CD4-positive, CD25-positive, alpha-beta regulatory T cell (primary cell): ENCODE results near the gene ORC2. TPM values are rescaled to one million over a fixed set of nuclear protein-coding genes. Genes with fewer than 3 reads are reported as not detected.

ENCODE experiments used
- ATAC-seq, 2 donors: fragments of 150-1000 bp; cut with Tn5 transposase; one replicate each; pipeline ENCODE4 v1.10.0; 2021; ENCODE audit warnings: low read depth in 2 of 2, moderate number of reproducible peaks in 2 of 2, moderate library complexity in 1 of 2
- DNase-seq, 3 donors: peaks; one replicate each; pipeline versions ENCODE4 v3.0.0 to v3.0.0-alpha.2; 2012 to 2022; ENCODE audit warnings: mixed read lengths in 1 of 3
- H3K27ac ChIP-seq: one replicate; pipeline ENCODE4 v1.7.0; 2013; ENCODE audit warnings: mild to moderate bottlenecking, low read length; ENCODE audit not compliant: insufficient read depth, poor library complexity, severe bottlenecking
- H3K27me3 ChIP-seq: one replicate; pipeline ENCODE4 v1.7.0; 2013; ENCODE audit warnings: low read length; ENCODE audit not compliant: control insufficient read depth, insufficient read depth
- H3K36me3 ChIP-seq: one replicate; pipeline ENCODE4 v1.7.0; 2013; ENCODE audit warnings: mild to moderate bottlenecking, low read length, moderate library complexity; ENCODE audit not compliant: control insufficient read depth, insufficient read depth
- H3K4me1 ChIP-seq: 2 replicates; pipeline ENCODE4 v1.7.0; 2013; ENCODE audit warnings: mild to moderate bottlenecking, low read length; ENCODE audit not compliant: insufficient read depth, control insufficient read depth, poor library complexity, severe bottlenecking
- H3K4me3 ChIP-seq: one replicate; pipeline ENCODE4 v1.7.0; 2013; ENCODE audit warnings: low read depth, mild to moderate bottlenecking, low read length, moderate library complexity
- H3K9me3 ChIP-seq, 2 experiments: 1 replicate in 1 of 2; 2 replicates in 1 of 2; pipeline ENCODE4 v1.7.0; 2013; ENCODE audit warnings: low read length in 2 of 2, mild to moderate bottlenecking in 1 of 2, moderate library complexity in 1 of 2; ENCODE audit not compliant: control insufficient read depth in 2 of 2
- H3K27ac Mint-ChIP-seq, 3 donors: one replicate each; pipeline ENCODE4 v1.8.0; 2020 to 2022; ENCODE audit warnings: mild to moderate bottlenecking in 3 of 3, mixed read lengths in 3 of 3, moderate library complexity in 2 of 3
- H3K27me3 Mint-ChIP-seq: one replicate; pipeline ENCODE4 v1.8.0; 2022; ENCODE audit warnings: mild to moderate bottlenecking, mixed read lengths
- H3K36me3 Mint-ChIP-seq: one replicate; pipeline ENCODE4 v1.8.0; 2020; ENCODE audit warnings: mixed read lengths
- H3K4me1 Mint-ChIP-seq, 4 donors: one replicate each; pipeline ENCODE4 v1.8.0; 2020 to 2022; ENCODE audit warnings: mixed read lengths in 4 of 4, mild to moderate bottlenecking in 1 of 4
- H3K4me3 Mint-ChIP-seq, 4 donors: one replicate each; pipeline ENCODE4 v1.8.0; 2020 to 2022; ENCODE audit warnings: mild to moderate bottlenecking in 4 of 4, mixed read lengths in 4 of 4, moderate library complexity in 3 of 4
- H3K9me3 Mint-ChIP-seq, 7 donors: one replicate each; pipeline ENCODE4 v1.8.0; 2020 to 2022; ENCODE audit warnings: mixed read lengths in 7 of 7, mild to moderate bottlenecking in 3 of 7, moderate library complexity in 2 of 7
- polyA plus RNA-seq, 4 donors: library from polyadenylated mRNA; unstranded; fragments of 300-500 nt; fragmentation: Illumina TruSeq; gene quantifications; one replicate each; pipeline ENCODE4 v1.2.3, GENCODE V29; 2021
- total RNA-seq: library from RNA; stranded (reverse); gene quantifications from one replicate; pipeline ENCODE4 v1.2.3, GENCODE V29; 2022

The ORC2 gene
- total and polyA plus RNA-seq, 5 donors from 2014 or later: 8.4 to 32.7 (median 14.0) TPM

- Histone ChIP-seq H3K36me3 (peaks cover 32% of the 10 kb centered on the region), H3K27ac (no peak overlapping the region), H3K4me3 (no peak overlapping the region), H3K4me1 (peaks cover 10% of the 10 kb centered on the region), H3K27me3 (no peaks in the 10 kb centered on the region), H3K9me3 (no peaks in the 10 kb centered on the region)
- Mint-ChIP-seq H3K9me3 (peaks cover 0 to 2% (median 0%) of the 10 kb centered on the region in 7 donors), H3K4me1 (peaks cover 6 to 14% (median 8%) of the 10 kb centered on the region in 4 donors), H3K27ac (no peak overlapping the region), H3K27me3 (no peaks in the 10 kb centered on the region), H3K36me3 (peaks cover 29% of the 10 kb centered on the region), H3K4me3 (peak overlapping the region in 1 of 4 donors; percentile 29)
- no peak for DNase-seq
- ATAC-seq: no peak
Observed at GRCh38 chr2:200871151-200871550, 92.3 kb downstream of the ORC2 start.

DNA sequence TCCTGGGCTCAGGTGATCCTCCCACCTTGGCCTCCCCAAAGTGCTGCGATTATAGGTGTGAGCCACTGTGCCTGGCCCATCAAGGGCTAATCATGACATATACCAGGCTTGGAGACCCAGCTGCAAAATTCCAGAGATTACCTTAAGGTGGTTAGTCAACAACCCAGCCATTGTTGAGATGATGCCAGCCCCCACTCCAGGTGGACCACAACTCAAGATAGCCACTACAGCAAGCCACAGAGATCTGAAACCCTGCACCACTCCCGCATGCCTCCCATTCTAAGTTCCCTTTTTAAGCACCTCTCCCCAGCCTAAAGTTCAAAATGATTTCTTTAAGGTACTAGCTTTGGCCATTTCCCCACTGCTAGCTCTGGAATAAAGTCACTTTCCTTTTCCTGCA, 94.4 kb downstream of the ORC2 start:
- Mint-ChIP-seq H3K9me3 (peaks cover 0 to 2% (median 0%) of the 10 kb centered on the region in 7 donors), H3K27me3 (peaks cover 6% of the 10 kb centered on the region), H3K4me1 (peaks cover 6 to 23% (median 13%) of the 10 kb centered on the region in 4 donors), H3K4me3 (peak overlapping the region in 3 of 4 donors; percentile 59 to 80 (median 68)), H3K27ac (peak overlapping the region in 2 of 3 donors; percentile 83 to 85), H3K36me3 (peaks cover 22% of the 10 kb centered on the region)
- Histone ChIP-seq H3K27ac (peak overlapping the region; percentile 33), H3K27me3 (no peaks in the 10 kb centered on the region), H3K4me1 (peaks cover 17% of the 10 kb centered on the region), H3K36me3 (peaks cover 21% of the 10 kb centered on the region), H3K4me3 (no peak overlapping the region), H3K9me3 (no peaks in the 10 kb centered on the region)
- ATAC-seq (no peak), DNase-seq (no peak)

DNA sequence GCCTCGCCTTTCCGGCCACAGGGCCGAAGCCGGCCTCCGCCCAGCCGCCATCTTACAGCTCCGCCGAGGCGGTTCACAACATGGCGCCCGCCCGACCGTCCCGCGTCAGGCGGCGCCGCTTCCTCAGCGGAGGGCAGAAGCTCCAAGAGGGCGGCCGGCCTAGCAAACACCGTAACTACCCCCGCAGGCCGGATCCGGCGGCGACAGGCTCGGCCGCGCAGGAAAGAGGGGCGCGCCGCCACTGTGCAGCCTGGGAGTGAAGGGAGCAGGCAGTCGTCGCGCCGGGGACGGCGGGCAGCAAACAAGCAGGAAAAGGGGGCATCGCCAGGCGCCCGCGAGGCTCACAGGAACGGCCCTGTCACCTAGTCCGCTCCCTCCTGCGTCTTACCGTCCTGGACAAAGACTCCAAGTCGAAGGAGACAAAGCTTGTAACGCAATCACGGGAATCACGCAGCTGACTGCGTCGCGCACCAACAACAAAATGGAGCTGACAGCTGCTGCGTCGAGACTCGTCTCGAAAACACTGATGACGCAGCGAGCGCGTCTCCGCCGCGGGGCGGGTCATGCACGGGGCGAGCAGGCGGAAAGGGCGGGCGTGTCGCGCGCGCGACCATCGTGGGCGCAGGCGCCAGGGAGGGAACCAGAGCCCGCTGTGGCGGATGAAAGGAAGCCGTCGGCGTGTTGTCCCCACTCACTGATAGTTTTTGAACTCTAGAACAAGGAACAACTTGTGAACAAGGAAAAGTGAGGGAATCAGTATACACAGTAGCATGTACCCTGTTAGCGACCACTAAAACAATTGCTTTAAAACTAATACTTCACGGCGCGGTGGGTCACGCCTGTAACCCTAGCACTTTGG, 99.1 kb downstream of the ORC2 start, which contains the start of gene CLK1:
Gene CLK1, minus strand, starts transcription at position 483 of the 859 bp plus-strand sequence. CDS start 2,796 bp downstream, outside the sequence.
- DNase-seq: peak; percentile 96 to 97 (median 97)
- ATAC-seq: peak; percentile 87 to 88
- no peaks in the 10 kb centered on the region for H3K27me3 ChIP-seq
- peak within 1 kb of the TSS; percentile 100 for H3K4me3 ChIP-seq
- H3K27ac ChIP-seq: peak within 1 kb of the TSS; percentile 100
- peaks cover 26% of the 10 kb centered on the region for H3K36me3 ChIP-seq
- H3K4me1 ChIP-seq: peaks cover 45% of the 10 kb centered on the region
- Mint-ChIP-seq H3K9me3 (peaks cover 0 to 3% (median 0%) of the 10 kb centered on the region in 7 donors), H3K36me3 (peaks cover 29% of the 10 kb centered on the region), H3K4me3 (peak within 1 kb of the TSS; percentile 92 to 97 (median 94)), H3K27ac (peak within 1 kb of the TSS; percentile 99 to 100 (median 99)), H3K27me3 (peaks cover 10% of the 10 kb centered on the region), H3K4me1 (peaks cover 26 to 48% (median 32%) of the 10 kb centered on the region in 4 donors)
- H3K9me3 ChIP-seq: no peaks in the 10 kb centered on the region

- peaks cover 32% of the 10 kb centered on the region for H3K36me3 ChIP-seq
- no peaks in the 10 kb centered on the region for H3K27me3 ChIP-seq
- H3K4me3 ChIP-seq: peak overlapping the region; percentile 100
- Mint-ChIP-seq H3K4me3 (peak overlapping the region; percentile 92 to 97 (median 94)), H3K9me3 (peaks cover 0 to 3% (median 0%) of the 10 kb centered on the region in 7 donors), H3K4me1 (peaks cover 23 to 50% (median 31%) of the 10 kb centered on the region in 4 donors), H3K27ac (peak overlapping the region; percentile 99 to 100 (median 99)), H3K36me3 (peaks cover 36% of the 10 kb centered on the region), H3K27me3 (peaks cover 10% of the 10 kb centered on the region)
- H3K9me3 ChIP-seq: no peaks in the 10 kb centered on the region
- H3K4me1 ChIP-seq: peaks cover 45% of the 10 kb centered on the region
- ATAC-seq (no peak), DNase-seq (no peak)
- peak overlapping the region; percentile 100 for H3K27ac ChIP-seq
Observed at GRCh38 chr2:200863782-200864175, 99.7 kb downstream of the ORC2 start.

- Histone ChIP-seq H3K4me1 (peaks cover 46% of the 10 kb centered on the region), H3K27me3 (no peaks in the 10 kb centered on the region), H3K4me3 (peak overlapping the region; percentile 100), H3K36me3 (peaks cover 44% of the 10 kb centered on the region), H3K27ac (peak overlapping the region; percentile 100), H3K9me3 (no peaks in the 10 kb centered on the region)
- peak overlapping the region; percentile 92 to 97 (median 94) for H3K4me3 Mint-ChIP-seq
- H3K36me3 Mint-ChIP-seq: peaks cover 48% of the 10 kb centered on the region
- DNase-seq (peak; percentile 62 to 78 (median 75)), ATAC-seq (peak; percentile 22 to 39)
- peaks cover 22 to 59% (median 39%) of the 10 kb centered on the region in 4 donors for H3K4me1 Mint-ChIP-seq
- peaks cover 10% of the 10 kb centered on the region for H3K27me3 Mint-ChIP-seq
- peak overlapping the region; percentile 99 to 100 (median 99) for H3K27ac Mint-ChIP-seq
- H3K9me3 Mint-ChIP-seq: peaks cover 0 to 3% (median 0%) of the 10 kb centered on the region in 7 donors
Observed at GRCh38 chr2:200862532-200863000, 100.9 kb downstream of the ORC2 start.

DNA sequence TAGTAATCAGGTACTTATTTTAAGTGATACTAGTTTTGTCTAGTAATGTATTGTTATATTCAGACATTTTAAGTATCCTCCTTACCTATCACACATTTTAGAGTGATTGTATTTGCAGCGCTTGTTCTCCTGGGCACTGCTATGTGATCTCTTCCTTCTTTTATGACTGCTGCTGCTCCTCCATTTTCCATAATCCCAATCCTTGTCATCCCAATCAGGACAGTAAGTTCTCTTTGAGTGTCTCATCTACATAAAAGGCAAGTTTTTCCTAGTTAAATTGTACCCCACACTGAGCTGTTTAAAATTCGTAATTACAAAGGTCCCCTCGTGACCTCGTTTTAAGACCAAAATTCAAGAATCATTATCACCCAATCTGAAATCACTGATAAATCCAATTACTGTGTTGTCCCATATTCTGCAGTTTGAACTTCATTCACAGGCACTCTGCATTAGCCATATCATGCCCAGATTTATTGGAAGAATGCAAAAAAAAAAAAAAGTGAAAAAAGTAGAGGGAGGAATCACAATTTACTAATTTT, 101.8 kb downstream of the ORC2 start:
- Mint-ChIP-seq H3K4me1 (peaks cover 28 to 61% (median 45%) of the 10 kb centered on the region in 4 donors), H3K36me3 (peaks cover 55% of the 10 kb centered on the region), H3K4me3 (peak overlapping the region; percentile 92 to 97 (median 94)), H3K27ac (peak overlapping the region; percentile 5 to 100 (median 99)), H3K9me3 (peaks cover 0 to 3% (median 0%) of the 10 kb centered on the region in 7 donors), H3K27me3 (peaks cover 10% of the 10 kb centered on the region)
- no peaks in the 10 kb centered on the region for H3K27me3 ChIP-seq
- peaks cover 46% of the 10 kb centered on the region for H3K4me1 ChIP-seq
- DNase-seq (no peak), ATAC-seq (no peak)
- H3K27ac ChIP-seq: peak overlapping the region; percentile 100
- peaks cover 53% of the 10 kb centered on the region for H3K36me3 ChIP-seq
- peak overlapping the region; percentile 100 for H3K4me3 ChIP-seq
- H3K9me3 ChIP-seq: no peaks in the 10 kb centered on the region

- H3K27ac ChIP-seq: peak overlapping the region; percentile 100
Observed at GRCh38 chr2:200860092-200860795, 103.2 kb downstream of the ORC2 start.

More at GRCh38 chr2:200860092-200860795, 103.2 kb downstream of the ORC2 start:
- peaks cover 67% of the 10 kb centered on the region for H3K36me3 ChIP-seq
- Mint-ChIP-seq H3K9me3 (peaks cover 0 to 3% (median 0%) of the 10 kb centered on the region in 7 donors), H3K4me1 (peaks cover 33 to 67% (median 49%) of the 10 kb centered on the region in 4 donors), H3K4me3 (peak overlapping the region; percentile 93 to 97 (median 94)), H3K36me3 (peaks cover 60% of the 10 kb centered on the region), H3K27me3 (peaks cover 10% of the 10 kb centered on the region), H3K27ac (peak overlapping the region; percentile 22 to 100 (median 70))
- DNase-seq: peak in 2 of 3 donors; percentile 12 to 28
- no peak for ATAC-seq
- H3K4me3 ChIP-seq: peak overlapping the region; percentile 100
- no peaks in the 10 kb centered on the region for H3K9me3 ChIP-seq
- no peaks in the 10 kb centered on the region for H3K27me3 ChIP-seq
- peaks cover 50% of the 10 kb centered on the region for H3K4me1 ChIP-seq
